RWPE1 (cell line): ENCODE data around the gene PRSS57.
"Not testable (repeated sequence)": the region's sequence is repeated elsewhere in the genome, so short reads cannot be mapped to it uniquely, and the experiment has no call there.

Experiments used
- CTCF ChIA-PET: fragments of 350-600 bp; sonication (Branson Sonifier 250); formaldehyde crosslinking; extraction: SDS; loops from one replicate; lab custom pipeline; 2021; lab: Yijun Ruan, JAX
- POLR2A ChIA-PET: fragments of 400-600 bp; formaldehyde crosslinking; extraction: SDS; loops from one replicate; lab custom pipeline; 2020; ENCODE audit warnings: antibody characterized with exemption; ENCODE audit not compliant: low non-redundant PET; lab: Yijun Ruan, JAX
- DNase-seq: peaks from one replicate; pipeline ENCODE4 v3.0.0; 2012; ENCODE audit warnings: low spot score
- H3K27ac ChIP-seq: fragments of 450-650 bp; 2 replicates; pipeline ENCODE4 v1.5.1; 2017
- TF ChIP-seq, protein P1 (sequence below): fragments of 450-650 bp; conservative IDR thresholded peaks from 2 replicates; pipeline ENCODE4 v1.5.1; 2017; ENCODE audit warnings: low read depth, mild to moderate bottlenecking

PRSS57 gene

DNA sequence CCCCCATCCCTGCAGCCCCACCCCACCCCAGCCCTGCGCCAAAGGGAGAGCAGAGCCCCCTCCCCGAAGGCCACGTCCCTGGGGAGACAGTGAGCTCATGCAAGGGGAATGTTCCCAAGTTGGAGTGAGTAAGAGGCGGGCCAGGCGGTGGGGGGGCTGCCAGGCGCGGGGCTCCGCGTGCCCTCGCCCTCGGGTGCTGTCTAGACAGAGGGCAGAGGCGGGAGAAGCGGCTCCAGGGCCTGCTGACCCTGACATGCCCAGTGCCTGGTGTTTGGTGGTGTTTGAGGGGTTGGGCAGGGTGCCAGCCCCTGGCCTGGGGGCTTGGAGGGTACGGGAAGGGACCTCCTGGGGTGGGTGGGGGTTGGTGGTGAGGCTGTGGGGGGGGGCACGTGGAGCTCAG lies 18.1 kb downstream of the PRSS57 start:
- peak; percentile 85 for DNase-seq
- POLR2A ChIA-PET, result interaction anchor here (0.6 to 1.3 kb wide), 2 partner anchors 14 to 111 kb away, joined by 3 to 5 read pairs; partner anchors contain the start of gene RNF126
- TF ChIP-seq, protein P1, sequence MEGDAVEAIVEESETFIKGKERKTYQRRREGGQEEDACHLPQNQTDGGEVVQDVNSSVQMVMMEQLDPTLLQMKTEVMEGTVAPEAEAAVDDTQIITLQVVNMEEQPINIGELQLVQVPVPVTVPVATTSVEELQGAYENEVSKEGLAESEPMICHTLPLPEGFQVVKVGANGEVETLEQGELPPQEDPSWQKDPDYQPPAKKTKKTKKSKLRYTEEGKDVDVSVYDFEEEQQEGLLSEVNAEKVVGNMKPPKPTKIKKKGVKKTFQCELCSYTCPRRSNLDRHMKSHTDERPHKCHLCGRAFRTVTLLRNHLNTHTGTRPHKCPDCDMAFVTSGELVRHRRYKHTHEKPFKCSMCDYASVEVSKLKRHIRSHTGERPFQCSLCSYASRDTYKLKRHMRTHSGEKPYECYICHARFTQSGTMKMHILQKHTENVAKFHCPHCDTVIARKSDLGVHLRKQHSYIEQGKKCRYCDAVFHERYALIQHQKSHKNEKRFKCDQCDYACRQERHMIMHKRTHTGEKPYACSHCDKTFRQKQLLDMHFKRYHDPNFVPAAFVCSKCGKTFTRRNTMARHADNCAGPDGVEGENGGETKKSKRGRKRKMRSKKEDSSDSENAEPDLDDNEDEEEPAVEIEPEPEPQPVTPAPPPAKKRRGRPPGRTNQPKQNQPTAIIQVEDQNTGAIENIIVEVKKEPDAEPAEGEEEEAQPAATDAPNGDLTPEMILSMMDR, result no peak
- CTCF ChIA-PET, result interaction anchor here (1.1 to 1.4 kb wide), 3 partner anchors 13 to 324 kb away, joined by 3 to 5 read pairs (median 3); no protein-coding TSS in a partner anchor
- H3K27ac ChIP-seq, result peak overlapping the region; percentile 98

DNA sequence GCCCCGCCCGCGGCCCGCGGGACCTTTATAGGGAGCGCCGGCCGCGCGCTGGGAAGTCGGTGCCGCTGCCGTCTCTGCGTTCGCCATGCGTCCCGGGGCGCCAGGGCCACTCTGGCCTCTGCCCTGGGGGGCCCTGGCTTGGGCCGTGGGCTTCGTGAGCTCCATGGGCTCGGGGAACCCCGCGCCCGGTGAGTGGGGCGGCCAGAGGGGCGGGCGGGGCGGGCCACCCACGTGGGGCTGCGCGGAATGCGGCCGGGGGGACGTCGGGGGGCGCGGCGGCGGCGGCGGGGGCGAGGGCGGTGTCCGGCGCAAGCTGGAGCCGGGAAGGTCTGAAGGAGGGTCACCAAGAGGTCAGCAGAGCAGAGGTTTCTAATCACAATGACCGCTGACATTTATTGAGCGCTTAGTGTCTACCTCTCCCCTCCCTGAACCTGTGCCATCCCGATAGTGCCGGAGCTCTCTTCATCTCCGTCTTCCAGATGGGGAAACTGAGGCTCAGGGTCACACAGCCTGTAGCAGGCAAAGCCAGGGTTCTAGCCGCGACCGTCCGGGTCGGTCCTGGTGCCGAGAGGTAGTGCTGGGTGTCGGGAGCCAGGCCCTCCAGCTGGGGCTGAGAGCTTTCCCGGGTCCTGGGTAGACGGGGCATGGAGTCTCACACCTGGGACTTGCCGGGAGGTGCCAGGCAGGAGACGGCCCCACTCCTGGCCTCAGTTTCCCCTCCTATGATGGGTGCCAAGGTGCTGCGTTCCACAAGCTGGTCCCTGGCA lies 18.7 kb downstream of the PRSS57 start, which contains the start of gene FSTL3:
FSTL3 (plus strand) TSS at position 54 of the 767 bp plus-strand sequence; CDS start at position 86, 32 bp downstream.
- ChIA-PET POLR2A (interaction anchor here (0.6 kb wide), 1 partner anchor 110 kb away, joined by 5 read pairs; no protein-coding TSS in a partner anchor), CTCF (interaction anchor here (1.1 to 1.4 kb wide), 4 partner anchors 13 to 325 kb away, joined by 3 to 5 read pairs (median 4); no protein-coding TSS in a partner anchor)
- DNase-seq, result peak; percentile 20
- H3K27ac ChIP-seq, result peak within 1 kb of the TSS; percentile 98
- TF ChIP-seq, protein P1, result no peak

DNA sequence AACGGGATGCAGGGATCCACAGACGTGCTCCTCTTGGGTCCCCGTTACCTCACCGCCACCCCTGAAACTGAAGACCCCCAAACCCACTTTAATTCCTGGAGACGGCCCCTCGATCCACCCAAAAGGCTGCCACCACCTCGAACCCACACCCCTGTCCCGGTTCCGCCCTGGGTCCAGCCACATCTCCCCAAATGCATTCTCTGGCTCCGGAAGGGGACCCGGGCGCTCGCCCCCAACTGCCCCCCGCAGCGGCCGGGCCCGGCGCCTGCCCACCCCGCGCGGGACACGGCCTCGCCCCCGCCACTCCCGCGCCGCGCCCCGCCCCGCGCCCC lies 19.3 kb downstream of the PRSS57 start:
- TF ChIP-seq, protein P1, result no peak
- no peak for DNase-seq
- CTCF ChIA-PET, result interaction anchor here (0.6 to 1.1 kb wide), 2 partner anchors 58 to 61 kb away, joined by 4 read pairs; no protein-coding TSS in a partner anchor
- POLR2A ChIA-PET, result interaction anchor here (0.8 kb wide), 1 partner anchor 31 kb away, joined by 4 read pairs; no protein-coding TSS in a partner anchor
- peak overlapping the region; percentile 98 for H3K27ac ChIP-seq

DNA sequence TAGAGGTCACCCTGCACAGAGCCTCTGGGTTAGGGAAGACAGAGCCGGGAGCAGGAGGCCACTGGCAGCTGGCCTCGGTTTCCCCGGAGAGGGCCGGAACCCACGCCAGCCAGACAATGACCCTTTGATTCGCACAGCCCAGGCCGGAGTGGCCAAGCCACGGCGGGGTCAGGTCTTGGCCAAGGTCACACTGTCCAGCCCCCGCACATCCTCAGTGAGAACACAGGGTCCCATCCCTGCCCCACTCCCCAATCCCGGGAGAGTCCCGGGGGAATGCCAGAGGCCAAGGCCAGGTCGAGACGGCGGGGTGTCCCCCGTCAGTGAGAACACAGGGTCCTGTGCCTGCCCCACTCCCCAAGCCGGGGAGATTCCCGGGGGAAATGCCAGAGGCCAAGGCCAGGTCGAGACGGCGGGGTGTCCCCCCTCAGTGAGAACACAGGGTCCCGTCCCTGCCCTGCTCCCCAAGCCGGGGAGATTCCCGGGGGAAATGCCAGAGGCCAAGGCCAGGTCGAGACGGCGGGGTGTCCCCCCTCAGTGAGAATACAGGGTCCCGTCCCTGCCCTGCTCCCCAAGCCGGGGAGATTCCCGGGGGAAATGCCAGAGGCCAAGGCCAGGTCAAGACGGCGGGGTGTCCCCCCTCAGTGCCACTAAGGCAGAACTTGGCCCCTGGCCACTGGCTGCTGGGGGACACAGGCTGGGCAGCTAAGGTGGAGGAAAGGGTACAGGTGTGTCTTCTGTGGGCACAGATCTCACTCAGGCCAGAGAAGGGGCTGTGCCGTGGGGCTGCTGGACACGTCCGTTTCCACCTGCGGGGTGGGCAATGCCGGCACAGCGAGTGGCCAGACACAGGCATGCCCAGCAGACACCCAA lies 20.7 kb downstream of the PRSS57 start:
- TF ChIP-seq, protein P1, result no peak
- ChIA-PET POLR2A (interaction anchor here (0.6 kb wide), 2 partner anchors 10 to 92 kb away, joined by 4 read pairs; no protein-coding TSS in a partner anchor), CTCF (no interaction called here)
- peak overlapping the region; percentile 98 for H3K27ac ChIP-seq
- DNase-seq, result no peak

DNA sequence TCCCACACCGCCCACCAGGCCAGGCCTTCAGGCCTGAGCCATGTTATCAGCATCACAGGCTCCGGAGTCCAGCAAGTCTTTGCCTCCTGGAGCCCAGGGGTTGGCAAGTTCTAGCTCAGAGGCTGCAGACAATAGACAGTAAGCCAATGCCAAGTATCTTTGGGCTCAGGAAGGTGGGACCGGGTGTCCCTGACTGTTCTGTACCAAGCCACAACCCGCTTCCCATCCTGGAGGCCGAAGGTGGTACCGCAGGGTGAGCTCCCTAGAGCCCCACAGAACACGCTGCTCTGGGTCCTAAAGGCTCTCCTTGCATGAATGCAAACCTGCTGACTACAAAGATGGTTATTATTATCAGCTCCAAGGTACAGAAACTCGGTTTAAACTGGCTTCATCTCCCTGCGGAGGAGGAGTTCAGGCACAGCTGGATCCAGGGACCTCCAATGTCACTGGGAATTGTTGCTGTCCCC lies 24.6 kb downstream of the PRSS57 start:
- peak overlapping the region; percentile 59; the same call in 1 of the 2 replicates for H3K27ac ChIP-seq
- CTCF ChIA-PET, result interaction anchor here (1.9 kb wide), 1 partner anchor 64 kb away, joined by 9 read pairs; no protein-coding TSS in a partner anchor
- POLR2A ChIA-PET, result no interaction called here
- TF ChIP-seq, protein P1, result no peak
- DNase-seq, result no peak

DNA sequence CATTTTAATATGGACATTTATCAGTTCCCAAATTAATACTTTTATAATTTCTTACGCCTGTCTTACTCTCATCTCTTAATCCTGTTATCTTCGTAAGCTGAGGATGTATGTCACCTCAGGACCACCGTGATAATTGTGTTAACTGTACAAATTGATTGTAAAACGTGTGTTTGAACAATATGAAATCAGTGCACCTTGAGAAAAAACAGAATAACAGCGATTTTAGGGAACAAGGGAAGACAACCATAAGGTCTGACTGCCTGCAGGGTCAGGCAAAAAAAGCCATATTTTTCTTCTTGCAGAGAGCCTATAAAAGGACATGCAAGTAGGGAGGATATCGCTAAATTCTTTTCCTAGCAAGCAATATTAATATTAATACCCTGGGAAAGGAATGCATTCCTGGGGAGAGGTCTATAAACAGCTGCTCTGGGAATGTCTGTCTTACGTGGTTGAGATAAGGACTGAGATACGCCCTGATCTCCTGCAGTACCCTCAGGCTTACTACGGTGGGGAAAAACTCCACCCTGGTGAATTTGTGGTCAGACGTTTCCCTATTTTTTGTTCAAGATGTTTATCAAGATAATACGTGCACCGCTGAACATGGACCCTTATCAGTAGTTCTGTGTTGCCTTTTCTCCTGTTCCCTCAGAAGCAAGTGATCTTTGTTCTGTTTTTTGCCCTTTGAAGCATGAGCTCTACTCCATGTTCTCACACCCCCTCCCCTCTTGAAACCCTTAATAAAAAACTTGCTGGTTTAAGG lies 26.4 kb downstream of the PRSS57 start:
- CTCF ChIA-PET, DNase-seq, H3K27ac ChIP-seq, POLR2A ChIA-PET: not testable (repeated sequence)

DNA sequence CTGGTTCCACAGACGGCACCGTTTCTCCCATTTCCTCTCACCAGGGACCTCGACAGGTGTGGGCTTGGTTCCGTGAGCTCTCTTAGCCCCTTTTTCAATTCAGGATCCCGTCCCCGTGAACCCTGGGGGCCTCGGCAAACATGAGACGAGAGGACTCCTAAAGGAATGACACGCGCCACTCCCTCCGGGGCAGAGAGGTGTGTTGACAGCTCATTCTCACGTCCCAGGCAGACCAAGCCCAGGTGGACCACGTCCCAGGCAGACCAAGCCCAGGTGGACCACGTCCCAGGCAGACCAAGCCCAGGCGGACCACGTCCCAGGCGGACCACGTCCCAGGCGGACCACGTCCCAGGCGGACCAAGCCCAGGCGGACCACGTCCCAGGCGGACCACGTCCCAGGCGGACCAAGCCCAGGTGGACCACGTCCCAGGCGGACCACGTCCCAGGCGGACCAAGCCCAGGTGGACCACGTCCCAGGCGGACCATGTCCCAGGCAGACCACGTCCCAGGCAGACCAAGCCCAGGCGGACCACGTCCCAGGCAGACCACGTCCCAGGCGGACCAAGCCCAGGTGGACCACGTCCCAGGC lies 28.2 kb downstream of the PRSS57 start:
- not testable (repeated sequence) for DNase-seq

More for the DNA sequence above, 28.2 kb downstream of the PRSS57 start:
- POLR2A ChIA-PET, result not testable (repeated sequence)
- H3K27ac ChIP-seq, result peak overlapping the region; percentile 99; the same call in 1 of the 2 replicates
- CTCF ChIA-PET, result interaction anchor here (1.5 kb wide), 1 partner anchor 12 kb away, joined by 3 read pairs; no protein-coding TSS in a partner anchor
